Mesendoderm (in vitro differentiated cells): Measurements from ENCODE around the gene C2.
"Not testable (repeated sequence)": the region's sequence is repeated elsewhere in the genome, so short reads cannot be mapped to it uniquely, and the experiment has no call there.

Source experiments
- DNase-seq: peaks from one replicate; pipeline ENCODE4 v3.0.0; 2013
- H2AK5ac ChIP-seq: 2 replicates; pipeline ENCODE4 v1.6.1; 2013; ENCODE audit warnings: low read length, inconsistent platforms
- H2BK120ac ChIP-seq: 2 replicates; pipeline ENCODE4 v1.6.1; 2013; ENCODE audit warnings: low read depth, mild to moderate bottlenecking, low read length, moderate library complexity, mixed read lengths
- H2BK15ac ChIP-seq: replicated peaks from 2 replicates; pipeline ENCODE4 v1.6.1; 2013; ENCODE audit warnings: low read depth, mild to moderate bottlenecking, moderate library complexity
- H2BK5ac ChIP-seq: 2 replicates; pipeline ENCODE4 v1.6.1; 2013; ENCODE audit warnings: low read length, inconsistent platforms
- H3K18ac ChIP-seq: 2 replicates; pipeline ENCODE4 v1.6.1; 2013; ENCODE audit warnings: mild to moderate bottlenecking, low read length, mixed read lengths
- H3K23ac ChIP-seq: one replicate; pipeline ENCODE4 v1.6.1; 2013; ENCODE audit warnings: low read length
- H3K27ac ChIP-seq: 2 replicates; pipeline ENCODE4 v1.5.1; 2013; ENCODE audit warnings: low read depth, mild to moderate bottlenecking, inconsistent platforms, low read length, moderate library complexity
- H3K27me3 ChIP-seq: 2 replicates; pipeline ENCODE4 v1.6.1; 2013; ENCODE audit warnings: low read length, control low read depth, mild to moderate bottlenecking, inconsistent platforms; ENCODE audit not compliant: insufficient read depth, poor library complexity
- H3K36me3 ChIP-seq: 2 replicates; pipeline ENCODE4 v1.6.1; 2013; ENCODE audit warnings: low read length, inconsistent platforms; ENCODE audit not compliant: control insufficient read depth, insufficient read depth
- H3K4ac ChIP-seq: one replicate; pipeline ENCODE4 v1.6.1; 2013; ENCODE audit warnings: low read depth, mild to moderate bottlenecking, low read length, moderate library complexity
- H3K4me1 ChIP-seq: 2 replicates; pipeline ENCODE4 v1.6.1; 2013; ENCODE audit warnings: low read depth, low read length, inconsistent platforms; ENCODE audit not compliant: control insufficient read depth
- H3K4me2 ChIP-seq: 2 replicates; pipeline ENCODE4 v1.6.1; 2013; ENCODE audit warnings: low read length
- H3K4me3 ChIP-seq: 2 replicates; pipeline ENCODE4 v1.5.1; 2013; ENCODE audit warnings: mild to moderate bottlenecking, low read length
- H3K56ac ChIP-seq: one replicate; pipeline ENCODE4 v1.6.1; 2013; ENCODE audit warnings: low read length
- H3K79me1 ChIP-seq: 2 replicates; pipeline ENCODE4 v1.6.1; 2013; ENCODE audit warnings: low read length, inconsistent platforms
- H3K79me2 ChIP-seq: 2 replicates; pipeline ENCODE4 v1.6.1; 2013; ENCODE audit warnings: mild to moderate bottlenecking, low read length; ENCODE audit not compliant: control insufficient read depth, insufficient read depth
- H3K9ac ChIP-seq: 2 replicates; pipeline ENCODE4 v1.6.1; 2013; ENCODE audit warnings: low read length, inconsistent platforms
- H4K5ac ChIP-seq: one replicate; pipeline ENCODE4 v1.6.1; 2013; ENCODE audit warnings: low read length
- H4K8ac ChIP-seq: one replicate; pipeline ENCODE4 v1.6.1; 2013; ENCODE audit warnings: low read depth, mild to moderate bottlenecking, control low read depth, low read length, moderate library complexity
- WGBS: extraction: QIAGEN DNeasy Blood & Tissue Kit; methylation state at CpG from one replicate; pipeline ENCODE4 v1.1.7; 2013; ENCODE audit warnings: low lambda C conversion rate, missing lambda C conversion rate; ENCODE audit not compliant: insufficient coverage; ENCODE audit errors: extremely low coverage; 5-methylcytosine and 5-hydroxymethylcytosine counted together

C2 gene

DNA sequence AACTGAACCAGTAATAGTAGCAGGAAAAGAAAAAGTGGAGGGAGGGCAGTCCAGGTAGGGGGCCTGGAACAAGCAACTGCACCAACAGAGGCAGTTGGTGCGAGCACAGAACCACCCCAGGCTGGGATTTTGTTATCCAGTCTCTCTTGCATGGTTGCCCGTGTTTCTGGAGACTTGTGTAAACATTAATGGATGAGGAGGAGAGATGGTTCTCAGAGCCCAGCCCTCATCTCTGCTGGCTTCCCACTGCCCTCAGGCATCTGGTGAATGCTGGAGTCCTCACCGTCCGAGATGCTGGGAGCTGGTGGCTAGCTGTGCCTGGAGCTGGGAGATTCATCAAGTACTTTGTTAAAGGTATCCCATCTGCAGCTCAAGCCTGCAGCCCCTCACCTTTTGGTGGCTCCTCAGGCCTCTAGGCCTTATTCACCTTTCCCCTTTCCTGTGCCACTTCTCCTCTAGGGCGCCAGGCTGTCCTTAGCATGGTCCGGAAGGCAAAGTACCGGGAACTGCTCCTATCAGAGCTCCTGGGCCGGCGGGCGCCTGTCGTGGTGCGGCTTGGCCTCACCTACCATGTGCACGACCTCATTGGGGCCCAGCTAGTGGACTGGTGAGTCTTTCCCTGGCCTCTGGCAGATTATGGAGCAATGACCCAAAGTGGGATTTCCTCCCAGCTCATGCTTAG is 52.8 kb downstream of the C2 start:
- H3K27me3 ChIP-seq, H2BK120ac ChIP-seq: not testable (repeated sequence)

DNA sequence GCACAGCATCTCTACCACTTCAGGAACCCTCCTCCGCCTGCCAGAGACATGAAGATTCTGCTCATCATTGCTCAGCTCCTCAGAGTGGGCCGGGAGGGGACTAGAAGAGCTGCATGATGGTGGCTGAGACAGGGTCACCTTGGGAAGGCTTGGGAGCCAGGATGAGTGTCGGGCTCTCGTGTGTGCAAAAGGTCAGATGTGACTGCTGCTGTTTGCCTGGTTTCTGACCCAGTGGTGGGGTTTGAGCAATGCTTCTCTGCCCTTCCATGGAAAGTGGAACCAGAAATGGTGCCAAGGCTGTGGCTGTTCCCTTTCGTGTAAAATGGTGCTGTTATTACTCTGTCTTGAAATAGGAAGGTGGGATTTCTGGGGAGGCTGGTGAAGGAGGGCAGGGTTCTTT is 53.5 kb downstream of the C2 start:
- not testable (repeated sequence) for H3K79me1 ChIP-seq, H2BK5ac ChIP-seq, H3K79me2 ChIP-seq, H3K9ac ChIP-seq, H3K4me2 ChIP-seq, H3K27ac ChIP-seq, H3K4ac ChIP-seq, H2BK15ac ChIP-seq, H3K27me3 ChIP-seq, H2BK120ac ChIP-seq, H3K18ac ChIP-seq, H3K4me3 ChIP-seq, H2AK5ac ChIP-seq, DNase-seq, H3K4me1 ChIP-seq, H3K36me3 ChIP-seq, H3K23ac ChIP-seq, H4K8ac ChIP-seq, H4K5ac ChIP-seq, H3K56ac ChIP-seq
- no CpG with 5 or more reads among the region's 5 CpGs for WGBS

More for the DNA sequence above, 52.8 kb downstream of the C2 start:
- DNase-seq, H3K23ac ChIP-seq, H4K5ac ChIP-seq, H2AK5ac ChIP-seq, H3K56ac ChIP-seq, H4K8ac ChIP-seq, H3K18ac ChIP-seq, H3K4me3 ChIP-seq, H3K27ac ChIP-seq, H3K9ac ChIP-seq, H3K79me2 ChIP-seq, H2BK5ac ChIP-seq, H3K4me2 ChIP-seq, H3K79me1 ChIP-seq, H3K4me1 ChIP-seq, H3K36me3 ChIP-seq, H3K4ac ChIP-seq, H2BK15ac ChIP-seq: not testable (repeated sequence)
- no CpG with 5 or more reads among the region's 13 CpGs for WGBS

DNA sequence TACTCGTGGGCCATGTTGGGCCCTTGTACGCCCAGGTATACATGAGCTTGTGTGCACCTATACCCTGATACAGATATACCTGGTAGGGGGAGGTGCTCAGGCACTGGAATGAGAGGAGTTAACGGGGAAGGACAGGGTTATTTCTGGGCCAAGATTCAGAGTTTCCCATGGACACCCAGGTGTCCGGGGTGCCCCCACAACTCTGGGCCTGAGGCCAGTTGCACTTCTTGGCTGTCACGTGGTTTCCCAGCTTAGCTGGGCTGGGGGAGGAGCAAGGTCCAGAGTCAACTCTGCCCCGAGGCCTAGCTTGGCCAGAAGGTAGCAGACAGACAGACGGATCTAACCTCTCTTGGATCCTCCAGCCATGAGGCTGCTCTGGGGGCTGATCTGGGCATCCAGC is 54.2 kb downstream of the C2 start, which contains the start of gene C4A:
Gene C4A (plus strand): TSS at position 314 of the 400 bp plus-strand sequence. CDS start 51 bp downstream, at position 365.
- no CpG with 5 or more reads among the region's 7 CpGs for WGBS
- H3K4me3 ChIP-seq, result not testable (repeated sequence)

DNA sequence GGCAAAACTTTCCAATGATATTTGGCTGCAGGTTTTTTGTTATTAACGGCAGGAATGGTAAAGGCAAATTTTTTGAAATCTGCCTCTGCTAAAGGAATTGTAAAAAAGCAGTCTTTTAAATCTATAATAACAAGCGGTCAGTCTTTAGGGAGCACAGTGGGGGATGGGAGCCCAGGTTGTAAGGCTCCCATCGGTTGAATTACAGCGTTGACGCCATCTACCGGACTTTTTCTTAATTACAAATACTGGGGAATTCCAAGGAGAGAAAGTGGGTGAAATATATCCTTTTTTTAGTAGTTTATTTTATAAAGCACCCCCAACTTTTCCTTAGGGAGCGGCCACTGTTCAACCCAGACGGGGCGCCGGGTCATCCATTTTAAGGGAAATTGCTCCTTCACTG is 61.8 kb downstream of the C2 start:
- not testable (repeated sequence) for H3K56ac ChIP-seq, H3K79me1 ChIP-seq, H3K4me2 ChIP-seq, H3K4me1 ChIP-seq, H3K18ac ChIP-seq, H4K8ac ChIP-seq, H2BK5ac ChIP-seq, H3K36me3 ChIP-seq, H3K27ac ChIP-seq, H3K23ac ChIP-seq, H3K4ac ChIP-seq, H2AK5ac ChIP-seq, H3K4me3 ChIP-seq, H2BK15ac ChIP-seq, H2BK120ac ChIP-seq, H3K9ac ChIP-seq, H4K5ac ChIP-seq, DNase-seq, H3K79me2 ChIP-seq, H3K27me3 ChIP-seq
- no CpG with 5 or more reads among the region's 10 CpGs for WGBS

More for the DNA sequence above, 54.2 kb downstream of the C2 start, which contains the start of gene C4A:
- H3K18ac ChIP-seq, H3K23ac ChIP-seq, H3K27ac ChIP-seq, H3K27me3 ChIP-seq, H4K5ac ChIP-seq, H3K79me1 ChIP-seq, H2BK120ac ChIP-seq, H3K4me1 ChIP-seq, H3K4me2 ChIP-seq, H2BK15ac ChIP-seq, H3K36me3 ChIP-seq, H2AK5ac ChIP-seq, H3K79me2 ChIP-seq, DNase-seq, H3K4ac ChIP-seq, H3K56ac ChIP-seq, H3K9ac ChIP-seq, H4K8ac ChIP-seq, H2BK5ac ChIP-seq: not testable (repeated sequence)

DNA sequence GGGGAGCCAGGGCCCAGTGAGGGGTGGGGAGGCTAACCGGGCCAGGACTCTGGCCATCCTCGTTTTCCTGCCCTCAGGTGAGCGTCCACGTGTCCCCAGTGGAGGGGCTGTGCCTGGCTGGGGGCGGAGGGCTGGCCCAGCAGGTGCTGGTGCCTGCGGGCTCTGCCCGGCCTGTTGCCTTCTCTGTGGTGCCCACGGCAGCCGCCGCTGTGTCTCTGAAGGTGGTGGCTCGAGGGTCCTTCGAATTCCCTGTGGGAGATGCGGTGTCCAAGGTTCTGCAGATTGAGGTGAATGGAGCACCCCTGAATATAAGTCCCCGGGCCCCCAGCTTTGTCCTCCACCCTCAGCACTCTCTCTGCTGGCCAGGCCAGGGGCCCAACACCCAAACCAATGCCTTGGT is 66.9 kb downstream of the C2 start:
- not testable (repeated sequence) for H3K27ac ChIP-seq, DNase-seq, H4K8ac ChIP-seq, H3K79me2 ChIP-seq, H2AK5ac ChIP-seq, H3K79me1 ChIP-seq, H2BK15ac ChIP-seq, H3K4me2 ChIP-seq, H3K4ac ChIP-seq, H3K4me1 ChIP-seq, H3K4me3 ChIP-seq, H3K27me3 ChIP-seq, H3K56ac ChIP-seq, H3K18ac ChIP-seq, H3K36me3 ChIP-seq, H2BK5ac ChIP-seq, H3K23ac ChIP-seq, H3K9ac ChIP-seq, H2BK120ac ChIP-seq, H4K5ac ChIP-seq
- no CpG with 5 or more reads among the region's 14 CpGs for WGBS
